ENCODE data around the gene THRA. TPM values are rescaled to one million over a fixed set of nuclear protein-coding genes. Genes with fewer than 3 reads are reported as not detected.

The THRA gene
- total and polyA plus RNA-seq, 3 donors from 2014 or later = 41.2 to 51.7 (median 44.9) TPM

DNA sequence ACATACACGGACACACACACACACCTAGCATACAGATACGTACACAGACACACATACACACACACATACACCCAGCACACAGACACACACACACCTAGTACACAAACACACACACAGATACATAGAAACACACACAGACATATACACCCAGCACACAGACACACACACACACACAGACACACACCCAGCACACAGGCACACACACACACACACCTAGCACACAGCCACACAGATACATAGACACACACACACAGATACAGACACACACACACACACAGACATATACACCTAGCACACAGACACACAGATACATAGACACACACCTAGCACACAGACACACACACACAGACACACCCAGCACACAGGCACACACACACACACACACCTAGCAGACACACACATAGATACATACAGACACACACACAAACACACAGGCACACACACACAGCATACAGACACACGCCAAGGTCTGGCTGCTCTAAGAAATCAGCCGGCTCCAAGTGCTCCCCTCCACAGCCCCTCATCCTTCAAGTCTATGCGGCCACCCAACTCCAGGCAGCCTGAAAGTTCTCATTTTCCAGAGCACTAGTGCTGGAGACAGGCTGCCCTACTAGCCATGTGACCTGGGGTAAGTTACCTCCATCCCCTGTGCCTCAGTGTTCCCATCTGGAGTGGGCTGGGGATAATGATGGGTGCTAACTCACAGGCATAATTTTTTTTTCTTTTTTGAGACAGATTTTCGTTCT lies 24.5 kb downstream of the THRA start:
- no peaks in the 10 kb centered on the region for H3K36me3 ChIP-seq (ENCODE audit: low read depth, missing control alignments)

DNA sequence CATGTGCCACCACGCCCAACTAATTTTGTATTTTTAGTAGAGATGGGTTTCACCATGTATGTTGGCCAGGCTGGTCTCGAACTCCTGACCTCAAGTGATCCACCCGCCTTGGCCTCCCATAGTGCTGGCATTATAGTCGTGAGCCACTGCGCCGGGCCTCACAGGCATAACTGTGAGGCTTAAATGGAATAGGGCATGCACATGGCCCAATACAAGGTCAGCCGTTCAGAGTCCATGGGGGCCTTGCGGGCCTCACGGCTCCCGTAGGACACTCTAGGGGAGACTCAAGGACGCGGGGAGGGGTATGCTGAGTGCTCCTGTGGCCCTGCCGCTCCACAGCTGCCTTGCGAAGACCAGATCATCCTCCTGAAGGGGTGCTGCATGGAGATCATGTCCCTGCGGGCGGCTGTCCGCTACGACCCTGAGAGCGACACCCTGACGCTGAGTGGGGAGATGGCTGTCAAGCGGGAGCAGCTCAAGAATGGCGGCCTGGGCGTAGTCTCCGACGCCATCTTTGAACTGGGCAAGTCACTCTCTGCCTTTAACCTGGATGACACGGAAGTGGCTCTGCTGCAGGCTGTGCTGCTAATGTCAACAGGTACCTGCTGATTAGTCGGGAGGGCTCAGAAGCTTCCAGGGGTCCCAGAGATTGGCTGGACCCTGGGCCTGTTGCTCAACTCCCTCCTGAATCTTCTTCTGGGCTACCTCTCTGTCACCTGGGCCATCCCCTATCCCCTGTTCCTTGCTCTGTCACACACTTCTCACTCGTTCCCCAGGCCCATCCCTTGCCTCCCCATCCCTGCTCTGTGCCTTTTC lies 25.3 kb downstream of the THRA start:
- intact Hi-C loops (cut with DNase I; ENCODE audit: low total_unique reads) = no loop called here
- H3K36me3 ChIP-seq (ENCODE audit: low read depth, missing control alignments) = no peaks in the 10 kb centered on the region

More for the DNA sequence above, 24.5 kb downstream of the THRA start:
- no peak overlapping the region for H3K27ac ChIP-seq
- DNase-seq = no peak
- H3K27me3 ChIP-seq = no peaks in the 10 kb centered on the region
- WGBS, 2 donors = 72 to 83% methylated on average over 5 to 6 of the region's 6 CpGs
- H3K4me1 ChIP-seq = peaks cover 30% of the 10 kb centered on the region
- no peak overlapping the region for H3K4me3 ChIP-seq
- no peak for TF ChIP-seq POLR2A (IDR thresholded peaks at IDR 0.05)
- TF ChIP-seq, protein P1, sequence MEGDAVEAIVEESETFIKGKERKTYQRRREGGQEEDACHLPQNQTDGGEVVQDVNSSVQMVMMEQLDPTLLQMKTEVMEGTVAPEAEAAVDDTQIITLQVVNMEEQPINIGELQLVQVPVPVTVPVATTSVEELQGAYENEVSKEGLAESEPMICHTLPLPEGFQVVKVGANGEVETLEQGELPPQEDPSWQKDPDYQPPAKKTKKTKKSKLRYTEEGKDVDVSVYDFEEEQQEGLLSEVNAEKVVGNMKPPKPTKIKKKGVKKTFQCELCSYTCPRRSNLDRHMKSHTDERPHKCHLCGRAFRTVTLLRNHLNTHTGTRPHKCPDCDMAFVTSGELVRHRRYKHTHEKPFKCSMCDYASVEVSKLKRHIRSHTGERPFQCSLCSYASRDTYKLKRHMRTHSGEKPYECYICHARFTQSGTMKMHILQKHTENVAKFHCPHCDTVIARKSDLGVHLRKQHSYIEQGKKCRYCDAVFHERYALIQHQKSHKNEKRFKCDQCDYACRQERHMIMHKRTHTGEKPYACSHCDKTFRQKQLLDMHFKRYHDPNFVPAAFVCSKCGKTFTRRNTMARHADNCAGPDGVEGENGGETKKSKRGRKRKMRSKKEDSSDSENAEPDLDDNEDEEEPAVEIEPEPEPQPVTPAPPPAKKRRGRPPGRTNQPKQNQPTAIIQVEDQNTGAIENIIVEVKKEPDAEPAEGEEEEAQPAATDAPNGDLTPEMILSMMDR (IDR thresholded peaks at IDR 0.05) = no peak
- no peaks in the 10 kb centered on the region for H3K9me3 ChIP-seq
- intact Hi-C loops (cut with DNase I; ENCODE audit: low total_unique reads) = no loop called here

DNA sequence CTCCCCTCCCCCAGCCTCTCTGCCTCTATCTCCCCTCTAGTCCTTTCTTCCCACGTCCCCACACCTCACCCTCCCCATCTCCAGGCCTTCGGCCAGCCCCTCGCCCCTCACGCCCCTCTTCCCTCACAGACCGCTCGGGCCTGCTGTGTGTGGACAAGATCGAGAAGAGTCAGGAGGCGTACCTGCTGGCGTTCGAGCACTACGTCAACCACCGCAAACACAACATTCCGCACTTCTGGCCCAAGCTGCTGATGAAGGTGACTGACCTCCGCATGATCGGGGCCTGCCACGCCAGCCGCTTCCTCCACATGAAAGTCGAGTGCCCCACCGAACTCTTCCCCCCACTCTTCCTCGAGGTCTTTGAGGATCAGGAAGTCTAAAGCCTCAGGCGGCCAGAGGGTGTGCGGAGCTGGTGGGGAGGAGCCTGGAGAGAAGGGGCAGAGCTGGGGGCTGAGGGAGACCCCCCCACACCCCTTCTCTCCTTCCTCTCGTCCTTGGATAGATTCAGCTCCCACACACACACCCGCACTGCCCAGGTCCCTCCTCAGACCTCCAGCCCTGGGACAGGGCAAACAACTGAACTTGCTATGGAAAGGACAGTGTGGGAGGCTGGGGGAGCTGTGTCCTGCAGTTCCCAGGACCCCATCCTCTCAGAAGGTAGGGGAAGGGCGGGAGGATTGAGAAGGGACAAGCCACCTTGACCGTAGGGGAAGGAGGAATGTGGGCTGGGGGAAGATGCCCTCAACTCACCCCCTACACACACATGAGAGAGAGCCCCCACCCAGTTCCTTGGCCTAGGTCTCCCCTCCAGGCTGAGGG lies 26.5 kb downstream of the THRA start:
- peak overlapping the region; percentile 67 to 99 for H3K27ac ChIP-seq
- H3K4me3 ChIP-seq = no peak overlapping the region
- no peaks in the 10 kb centered on the region for H3K27me3 ChIP-seq
- H3K36me3 ChIP-seq (ENCODE audit: low read depth, missing control alignments) = no peaks in the 10 kb centered on the region
- 57 to 63% methylated on average over 13 to 26 of the region's 26 CpGs for WGBS, 2 donors
- no peak for DNase-seq
- no peaks in the 10 kb centered on the region for H3K9me3 ChIP-seq
- TF ChIP-seq, protein P1 (IDR thresholded peaks at IDR 0.05) = no peak
- no peak for TF ChIP-seq POLR2A (IDR thresholded peaks at IDR 0.05)
- H3K4me1 ChIP-seq = peaks cover 50% of the 10 kb centered on the region
- intact Hi-C loops (cut with DNase I; ENCODE audit: low total_unique reads) = no loop called here

More for the DNA sequence above, 25.3 kb downstream of the THRA start:
- Histone ChIP-seq H3K4me3 (no peak overlapping the region), H3K4me1 (peaks cover 38% of the 10 kb centered on the region), H3K27me3 (no peaks in the 10 kb centered on the region), H3K27ac (no peak overlapping the region), H3K9me3 (no peaks in the 10 kb centered on the region)
- DNase-seq = no peak
- 75 to 80% methylated on average over 16 to 27 of the region's 28 CpGs for WGBS, 2 donors
- no peak for TF ChIP-seq POLR2A (IDR thresholded peaks at IDR 0.05)
- TF ChIP-seq, protein P1 (IDR thresholded peaks at IDR 0.05) = no peak

DNA sequence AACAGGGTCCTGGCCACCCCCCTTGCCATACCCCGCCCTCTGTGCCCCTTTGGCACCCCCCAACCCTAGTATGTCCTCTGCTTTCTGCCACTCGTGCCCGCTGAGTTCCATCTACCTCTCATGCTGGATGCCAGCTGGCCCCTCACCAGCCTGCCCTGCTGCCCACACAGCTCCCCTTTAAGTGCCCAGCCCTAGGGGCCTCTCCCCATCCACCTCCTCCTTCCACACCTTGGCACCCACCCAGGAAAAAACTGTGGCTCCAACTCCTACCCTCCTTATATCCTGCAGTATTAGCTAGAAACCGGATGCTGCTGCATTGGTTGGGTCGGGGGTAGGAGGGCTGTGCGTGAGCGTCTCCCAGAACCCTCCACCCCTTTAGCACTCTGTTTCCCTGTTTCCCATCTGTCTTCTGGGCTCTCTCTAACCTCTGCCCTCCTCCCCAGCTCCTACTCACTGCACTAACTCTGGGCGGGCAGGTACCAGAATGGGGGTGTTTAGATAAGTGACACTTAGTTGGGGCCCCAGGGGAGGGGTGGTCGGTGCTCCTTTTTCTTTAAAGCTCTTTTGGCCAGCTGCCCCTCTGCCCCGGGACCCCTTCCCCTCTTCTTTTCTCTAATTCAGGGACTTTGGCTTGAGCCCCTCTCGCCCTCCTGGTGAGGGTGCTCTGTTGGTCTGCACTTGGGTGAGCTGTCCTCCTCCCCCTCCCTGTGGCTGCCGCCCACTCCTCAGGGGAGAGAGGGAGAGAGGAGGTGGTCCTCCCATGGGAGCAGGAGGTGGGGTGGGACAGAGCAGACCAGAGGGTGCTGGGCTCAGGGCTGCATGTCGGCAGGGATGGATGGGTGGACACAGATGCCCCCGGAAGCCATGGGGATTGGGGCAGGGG lies 27.7 kb downstream of the THRA start:
- H3K36me3 ChIP-seq (ENCODE audit: low read depth, missing control alignments) = no peaks in the 10 kb centered on the region
- H3K27ac ChIP-seq = peak overlapping the region; percentile 67 to 99
- 71 to 72% methylated on average over 13 to 14 of the region's 14 CpGs for WGBS, 2 donors
- intact Hi-C loops (cut with DNase I; ENCODE audit: low total_unique reads) = no loop called here
- H3K27me3 ChIP-seq = no peaks in the 10 kb centered on the region
- peaks cover 51% of the 10 kb centered on the region for H3K4me1 ChIP-seq
- no peaks in the 10 kb centered on the region for H3K9me3 ChIP-seq
- TF ChIP-seq, protein P1 (IDR thresholded peaks at IDR 0.05) = no peak
- TF ChIP-seq POLR2A (IDR thresholded peaks at IDR 0.05) = no peak
- H3K4me3 ChIP-seq = no peak overlapping the region
- no peak for DNase-seq

Measured in testis (tissue), 3 donors.